Muscle of arm (tissue), 14 donors: Measurements from ENCODE around the gene OR10AG1. TPM values are rescaled to one million over a fixed set of nuclear protein-coding genes. Genes with fewer than 3 reads are reported as not detected.

ENCODE experiments used
- DNase-seq: peaks from one replicate; pipeline ENCODE4 v3.0.0-alpha.2; 2013
- long read RNA-seq, 11 donors: transcript quantifications; one replicate each; lab custom pipeline, GENCODE V29; 2026
- polyA plus RNA-seq, 12 donors: library from polyadenylated mRNA; unstranded; fragments of 120-200 nt; gene quantifications; one replicate each; pipeline ENCODE4 v1.2.1, GENCODE V29; 2013; ENCODE audit not compliant: insufficient read length in 12 of 12

Gene OR10AG1, protein sequence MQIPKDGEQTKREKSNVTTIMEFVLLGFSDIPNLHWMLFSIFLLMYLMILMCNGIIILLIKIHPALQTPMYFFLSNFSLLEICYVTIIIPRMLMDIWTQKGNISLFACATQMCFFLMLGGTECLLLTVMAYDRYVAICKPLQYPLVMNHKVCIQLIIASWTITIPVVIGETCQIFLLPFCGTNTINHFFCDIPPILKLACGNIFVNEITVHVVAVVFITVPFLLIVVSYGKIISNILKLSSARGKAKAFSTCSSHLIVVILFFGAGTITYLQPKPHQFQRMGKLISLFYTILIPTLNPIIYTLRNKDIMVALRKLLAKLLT
- polyA plus RNA-seq, result not detected
- long read RNA-seq, donor 1, result 0 reads
- long read RNA-seq, donor 2, result 0 reads
- long read RNA-seq, donor 3, result 0 reads
- long read RNA-seq, donor 4, result 0 reads
- long read RNA-seq, donor 5, result 0 reads
- long read RNA-seq, donor 6, result 0 reads
- long read RNA-seq, donor 7, result 0 reads
- long read RNA-seq, donor 8, result 0 reads
- long read RNA-seq, donor 9, result 0 reads
- long read RNA-seq, donor 10, result 0 reads
- long read RNA-seq, donor 11, result 0 reads

DNA sequence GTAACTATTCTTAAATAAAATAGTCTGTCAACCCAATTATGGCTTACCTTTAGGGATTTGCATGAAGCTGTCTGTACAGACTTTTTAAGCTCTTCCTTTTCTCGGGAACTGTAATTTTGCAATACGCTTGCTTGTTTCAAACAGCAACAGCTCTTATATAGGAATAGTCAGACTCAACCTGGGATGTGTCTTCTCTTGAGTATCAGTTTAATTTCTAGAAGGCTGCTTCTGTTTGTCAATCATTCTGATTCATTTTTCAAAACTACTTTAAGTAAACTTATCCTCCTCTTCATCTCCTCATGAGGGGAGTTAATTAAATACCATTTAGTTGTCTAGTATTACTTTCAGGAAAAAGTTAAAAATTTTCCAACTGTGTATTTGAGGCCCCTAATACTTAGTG is at the start of gene OR10AG1:
Gene OR10AG1 (minus strand): TSS at position 101 of the 400 bp plus-strand sequence. CDS start 38 bp downstream, at position 63.
- no peak for DNase-seq

DNA sequence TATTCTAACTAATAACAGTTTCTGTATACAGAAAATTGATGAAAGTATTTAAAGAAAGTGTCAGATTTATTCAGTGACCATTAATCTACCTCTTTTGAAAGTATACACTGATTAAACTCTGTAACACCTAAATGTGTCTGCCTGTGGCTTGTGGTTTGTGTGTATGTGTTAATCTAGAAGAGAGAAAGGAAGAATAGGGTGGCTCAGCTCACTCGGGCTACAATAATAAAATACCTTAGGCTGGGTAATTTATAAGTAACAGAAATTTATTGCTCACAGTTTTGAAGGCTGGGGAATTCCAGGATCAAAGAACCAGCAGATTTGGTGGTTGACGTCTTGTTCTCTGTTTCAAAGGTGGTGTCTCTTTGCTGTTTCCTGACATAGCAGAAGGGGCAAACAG is 44.1 kb upstream of the OR10AG1 start:
- no peak for DNase-seq

DNA sequence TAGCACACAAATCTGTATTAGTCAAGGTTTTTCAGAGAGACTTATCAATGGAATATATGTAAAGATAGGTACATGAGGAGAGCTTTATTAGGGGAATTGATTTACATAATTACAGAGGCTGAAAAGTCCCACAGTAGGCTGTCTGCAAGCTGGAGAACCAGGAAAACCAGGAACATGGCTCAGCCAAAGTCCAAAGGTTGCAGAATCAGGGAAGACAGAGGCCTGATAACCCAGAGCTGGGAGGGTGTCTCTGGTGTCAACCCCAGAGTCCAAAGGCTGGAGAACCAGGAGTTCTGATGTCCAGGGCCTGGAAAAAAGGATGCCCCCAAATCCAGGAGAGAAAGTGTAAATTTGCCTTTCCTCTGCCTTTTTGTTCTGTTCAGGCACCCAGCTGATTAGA is 41.0 kb upstream of the OR10AG1 start:
- DNase-seq, result no peak

DNA sequence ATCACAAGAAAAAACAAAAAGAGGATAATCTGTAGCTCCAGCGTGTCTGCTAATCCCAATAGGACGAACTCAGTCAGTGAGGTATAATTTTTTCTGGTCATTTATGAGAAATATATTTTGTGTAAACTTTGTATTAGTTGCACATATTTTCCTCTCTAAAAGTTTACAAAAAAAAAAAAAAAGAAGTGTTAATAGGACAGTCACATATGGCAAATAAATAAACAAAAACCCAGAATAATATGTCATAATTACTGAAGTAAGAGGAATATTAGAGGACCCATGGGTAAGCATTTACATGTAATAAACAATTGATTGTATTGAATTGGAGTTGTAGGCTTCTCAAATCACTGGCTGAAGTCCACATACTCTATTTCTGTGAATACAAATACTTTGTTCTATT is 24.8 kb upstream of the OR10AG1 start, which contains the start of gene OR5F1:
Gene OR5F1 (minus strand): TSS at position 101 of the 400 bp plus-strand sequence. CDS start 0 bp downstream, at position 101.
- DNase-seq, result no peak

DNA sequence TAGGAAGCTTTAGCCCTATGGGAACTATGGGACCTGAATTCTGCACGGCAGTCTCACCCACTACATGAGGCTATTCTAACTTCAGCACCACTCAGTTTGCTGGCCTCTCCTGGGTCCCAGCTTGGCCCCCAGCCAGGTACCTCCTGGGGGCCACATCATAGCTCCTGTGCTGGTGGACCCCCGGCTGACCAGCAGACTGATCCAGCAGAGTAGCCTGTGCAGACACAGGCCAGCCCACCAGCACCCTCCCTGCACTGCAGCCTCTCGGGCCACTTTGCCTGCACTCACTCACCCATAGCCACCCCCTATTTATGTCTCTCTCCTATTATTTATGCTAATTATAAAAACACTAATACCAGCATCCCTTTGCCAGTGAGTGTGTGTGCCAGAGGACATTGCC is 1.2 kb upstream of the OR10AG1 start:
- DNase-seq, result no peak

DNA sequence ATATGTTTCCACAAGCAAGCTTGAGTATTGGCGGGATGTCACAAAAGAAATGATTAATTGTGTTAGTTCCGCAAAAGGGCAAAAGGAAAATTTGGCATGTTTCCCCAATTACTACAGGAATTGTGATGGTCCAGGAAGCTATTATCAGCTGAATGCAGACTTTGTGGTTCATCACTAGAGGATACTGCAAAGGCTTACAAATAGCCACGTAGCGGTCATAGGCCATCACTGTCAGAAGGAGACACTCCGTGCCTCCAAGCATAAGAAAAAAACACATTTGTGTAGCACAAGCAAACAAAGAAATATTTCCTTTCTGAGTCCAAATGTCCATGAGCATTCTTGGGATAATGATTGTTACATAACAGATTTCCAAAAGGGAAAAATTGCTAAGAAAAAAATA is 1.8 kb downstream of the OR10AG1 start:
- DNase-seq, result no peak

DNA sequence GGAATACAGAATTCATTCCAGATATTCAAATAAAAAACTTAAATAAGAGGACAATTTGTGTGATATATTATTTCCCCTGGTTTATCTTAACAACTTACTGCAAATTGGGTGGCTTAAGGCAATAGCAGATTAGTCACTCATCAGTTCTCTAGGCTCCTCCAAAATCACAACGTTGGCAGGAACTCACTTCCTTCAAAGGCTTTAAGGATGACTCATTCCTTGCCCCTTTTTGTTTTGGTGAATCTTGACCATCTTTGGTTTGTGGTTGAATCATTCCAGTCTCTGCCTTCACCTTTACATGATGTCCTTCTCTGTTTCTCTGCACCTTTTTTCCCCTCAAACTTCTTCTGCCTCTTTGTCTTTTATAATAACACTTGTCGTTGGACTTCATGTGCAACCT is 3.4 kb downstream of the OR10AG1 start:
- no peak for DNase-seq

DNA sequence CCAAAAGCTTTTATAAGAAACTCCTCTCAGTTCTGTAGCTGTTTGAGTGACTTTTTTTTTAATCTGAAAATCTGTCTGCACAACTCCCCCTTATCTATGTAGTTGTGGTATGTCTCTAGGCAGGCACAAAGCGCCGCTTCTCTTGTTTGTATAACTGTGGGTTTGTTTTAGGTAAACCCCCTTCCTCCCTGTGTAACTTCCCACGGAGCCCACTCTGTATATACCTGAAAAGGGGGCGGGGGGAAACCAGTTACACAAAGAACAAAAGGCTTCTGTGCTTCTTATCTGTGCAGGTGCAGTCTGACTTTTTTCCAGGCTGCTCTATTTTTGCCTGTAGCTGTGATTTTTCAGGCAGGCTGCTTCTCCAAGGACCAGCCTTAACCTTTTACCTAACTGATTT is 13.2 kb downstream of the OR10AG1 start:
- no peak for DNase-seq

DNA sequence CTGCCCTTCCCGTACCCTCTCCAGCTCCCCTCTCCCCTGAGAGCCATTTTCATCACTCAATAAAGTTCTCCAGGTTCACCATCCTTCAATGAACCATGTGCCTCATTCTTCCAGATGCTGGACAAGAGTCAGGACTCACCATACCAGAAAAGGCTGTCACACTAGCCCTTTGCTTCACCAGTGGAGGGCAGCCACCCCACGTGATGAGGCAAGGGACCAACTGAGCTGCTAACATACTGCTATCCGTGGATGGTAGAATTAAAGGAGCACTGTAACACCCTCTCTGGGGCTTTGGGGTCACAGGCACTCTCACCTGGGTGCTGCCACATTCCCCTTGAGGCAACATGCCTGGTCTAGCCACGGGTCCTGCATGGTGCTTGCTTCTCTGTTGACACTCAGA is 20.4 kb downstream of the OR10AG1 start:
- DNase-seq, result no peak

DNA sequence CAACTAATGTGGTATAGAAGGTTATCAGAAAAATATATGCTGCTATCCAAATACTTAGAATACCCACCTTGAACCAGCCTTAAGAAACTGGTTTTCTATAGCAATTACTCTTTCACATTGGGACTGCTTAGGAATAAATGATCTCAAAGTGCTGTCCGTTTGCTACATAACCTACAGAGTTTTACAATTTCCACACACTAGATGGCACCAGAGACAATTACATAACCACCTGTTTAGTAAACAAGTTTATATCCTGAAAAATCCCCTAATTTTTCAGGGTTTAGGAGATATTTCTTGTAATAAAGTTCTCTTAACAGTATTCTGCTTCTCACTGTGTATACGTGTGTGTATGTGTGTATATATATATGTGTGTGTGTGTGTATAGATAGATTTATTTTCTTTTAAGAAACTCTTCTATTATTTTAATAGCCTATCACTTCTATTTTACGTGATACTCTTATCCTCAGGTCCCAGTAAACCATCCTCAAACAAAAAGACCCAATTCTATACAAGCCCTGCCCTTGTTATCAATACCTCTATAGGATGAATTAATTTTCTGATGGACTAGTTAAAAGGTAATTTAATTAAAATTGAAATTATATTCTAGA is 26.9 kb downstream of the OR10AG1 start:
- DNase-seq, result peak; percentile 11

DNA sequence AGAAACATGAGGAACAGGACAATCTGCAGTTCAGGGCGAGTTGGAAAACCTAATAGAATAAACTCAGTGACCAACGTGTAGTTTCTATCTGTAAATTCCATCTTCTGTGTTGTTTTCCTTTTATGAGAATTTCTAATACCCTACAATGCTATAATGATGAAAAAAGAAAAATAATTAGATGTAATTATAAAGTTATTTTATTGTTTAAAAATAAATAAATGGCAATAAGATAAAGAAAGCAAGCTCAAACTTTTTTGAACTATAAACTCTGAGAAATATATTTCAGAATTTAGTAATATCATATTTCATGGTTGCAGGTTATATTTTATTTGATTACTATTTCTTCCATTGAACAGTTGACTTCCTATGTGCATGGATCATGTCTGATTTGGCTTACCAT is 33.4 kb downstream of the OR10AG1 start, which contains the start of gene OR5I1:
Gene OR5I1 (minus strand): TSS at position 101 of the 400 bp plus-strand sequence. CDS start 0 bp downstream, at position 101.
- DNase-seq, result no peak

DNA sequence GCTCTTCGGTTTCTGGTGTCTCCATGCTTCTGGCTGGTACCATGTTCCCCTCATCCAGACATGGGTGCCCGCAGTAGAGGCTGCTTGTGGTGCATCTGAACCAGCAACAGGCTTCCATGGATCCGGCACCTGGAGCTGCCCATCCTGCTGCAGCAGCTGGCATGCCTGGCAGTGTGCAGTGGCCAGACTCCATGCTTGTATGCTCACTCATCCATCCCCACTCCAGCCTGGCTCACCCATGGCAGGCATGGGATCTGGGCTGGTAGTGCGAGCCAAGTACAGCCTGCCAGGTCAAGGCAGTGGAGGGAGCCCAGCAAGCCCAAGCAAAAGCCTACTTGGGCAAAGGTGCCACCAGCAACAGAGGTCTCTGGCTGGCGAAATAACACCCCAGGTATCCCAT is 49.2 kb downstream of the OR10AG1 start:
- DNase-seq, result no peak

Other genes with a start within 250 kb of the OR10AG1 start
- not detected for gene OR5D13, start 196.5 kb downstream of the OR10AG1 start, polyA plus RNA-seq
- not detected for gene OR5D14, start 174.4 kb downstream of the OR10AG1 start, polyA plus RNA-seq
- gene OR5L1, start 158.6 kb downstream of the OR10AG1 start, polyA plus RNA-seq, result not detected
- not detected for gene OR5D18, start 150.3 kb downstream of the OR10AG1 start, polyA plus RNA-seq
- gene OR5L2, start 142.7 kb downstream of the OR10AG1 start, polyA plus RNA-seq, result not detected
- gene OR5D16, start 131.2 kb downstream of the OR10AG1 start, polyA plus RNA-seq, result not detected
- not detected for gene TRIM51, start 86.6 kb downstream of the OR10AG1 start, polyA plus RNA-seq
- not detected for gene OR5W2, start 55.4 kb downstream of the OR10AG1 start, polyA plus RNA-seq
- not detected for gene OR5I1, start 33.5 kb downstream of the OR10AG1 start, polyA plus RNA-seq
- not detected for gene OR5F1, start 24.7 kb upstream of the OR10AG1 start, polyA plus RNA-seq
- gene OR5AS1, start 57.7 kb upstream of the OR10AG1 start, polyA plus RNA-seq, result under 1 TPM in 5 of 12 donors, not detected in 7; 0.01 to 0.07 (median 0.03) TPM
- not detected for gene OR8I2, start 123.4 kb upstream of the OR10AG1 start, polyA plus RNA-seq
- gene OR8H2, start 133.7 kb upstream of the OR10AG1 start, polyA plus RNA-seq, result under 1 TPM in 1 of 12 donors, not detected in 11; 0.05 TPM
- gene OR8H3, start 152.4 kb upstream of the OR10AG1 start, polyA plus RNA-seq, result not detected
- gene OR8J3, start 170.3 kb upstream of the OR10AG1 start, polyA plus RNA-seq, result not detected
- gene OR8K5, start 190.4 kb upstream of the OR10AG1 start, polyA plus RNA-seq, result not detected
- gene OR5J2, start 206.7 kb upstream of the OR10AG1 start, polyA plus RNA-seq, result not detected